Breast epithelium (tissue), 3 donors: ENCODE data around the gene LSM11.

Experiments used
- POLR2A ChIP-seq: fragments of 450-650 bp; IDR thresholded peaks from one replicate; pipeline ENCODE4 v1.6.1; 2016; ENCODE audit warnings: antibody characterized with exemption, mild to moderate bottlenecking, moderate library complexity
- TF ChIP-seq, protein P1 (sequence below), 3 donors: fragments of 450-650 bp; IDR thresholded peaks; one replicate each; pipeline ENCODE4 v1.5.1; 2016 to 2017; ENCODE audit warnings: antibody characterized with exemption in 3 of 3, mild to moderate bottlenecking in 3 of 3, moderate library complexity in 3 of 3

DNA sequence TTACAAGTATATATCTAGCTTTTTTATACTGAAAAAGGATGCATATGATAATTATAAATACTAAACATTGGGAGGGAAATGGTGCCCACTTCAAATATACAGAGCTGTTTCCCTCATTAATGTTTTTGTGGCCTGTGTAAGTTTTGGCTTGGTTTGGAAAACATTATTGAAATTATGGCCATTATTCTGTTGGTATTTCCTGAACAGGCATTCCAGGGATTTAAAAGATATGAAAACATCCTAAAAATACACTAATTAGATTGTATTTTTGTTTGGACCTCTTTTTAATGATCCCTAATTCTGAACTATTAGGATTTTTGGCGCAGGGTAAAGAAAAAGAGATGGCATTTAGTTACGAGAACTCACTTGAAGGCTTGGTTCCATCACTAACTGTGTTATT, 64.5 kb downstream of the LSM11 start:
- TF ChIP-seq, protein P1, sequence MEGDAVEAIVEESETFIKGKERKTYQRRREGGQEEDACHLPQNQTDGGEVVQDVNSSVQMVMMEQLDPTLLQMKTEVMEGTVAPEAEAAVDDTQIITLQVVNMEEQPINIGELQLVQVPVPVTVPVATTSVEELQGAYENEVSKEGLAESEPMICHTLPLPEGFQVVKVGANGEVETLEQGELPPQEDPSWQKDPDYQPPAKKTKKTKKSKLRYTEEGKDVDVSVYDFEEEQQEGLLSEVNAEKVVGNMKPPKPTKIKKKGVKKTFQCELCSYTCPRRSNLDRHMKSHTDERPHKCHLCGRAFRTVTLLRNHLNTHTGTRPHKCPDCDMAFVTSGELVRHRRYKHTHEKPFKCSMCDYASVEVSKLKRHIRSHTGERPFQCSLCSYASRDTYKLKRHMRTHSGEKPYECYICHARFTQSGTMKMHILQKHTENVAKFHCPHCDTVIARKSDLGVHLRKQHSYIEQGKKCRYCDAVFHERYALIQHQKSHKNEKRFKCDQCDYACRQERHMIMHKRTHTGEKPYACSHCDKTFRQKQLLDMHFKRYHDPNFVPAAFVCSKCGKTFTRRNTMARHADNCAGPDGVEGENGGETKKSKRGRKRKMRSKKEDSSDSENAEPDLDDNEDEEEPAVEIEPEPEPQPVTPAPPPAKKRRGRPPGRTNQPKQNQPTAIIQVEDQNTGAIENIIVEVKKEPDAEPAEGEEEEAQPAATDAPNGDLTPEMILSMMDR (IDR thresholded peaks at IDR 0.05) = no peak
- no peak for TF ChIP-seq POLR2A
